ENCODE data around the gene ANKS1A. TPM values are rescaled to one million over a fixed set of nuclear protein-coding genes. Genes with fewer than 3 reads are reported as not detected.
"Not testable (repeated sequence)": the region's sequence is repeated elsewhere in the genome, so short reads cannot be mapped to it uniquely, and the experiment has no call there.

Gene ANKS1A
- polyA plus RNA-seq, 2 of the 4 experiments (the other 2 are of a cell fraction): 3.6 to 5.9 TPM

- FAIRE-seq (no peak), DNase-seq (ENCODE audit: low read depth in 1 of 2, low spot score in 1 of 2) (no peak), ATAC-seq (no peak)
- Histone ChIP-seq H3K4me2 (no peak overlapping the region), H3K27ac (no peak overlapping the region), H3K4me1 (no peaks in the 10 kb centered on the region), H3K9me3 (no peaks in the 10 kb centered on the region), H3K4me3 (no peak overlapping the region)
- 91% methylated on average over 1 of the region's 1 CpG for WGBS (ENCODE audit: missing lambda C conversion rate)
- TF ChIP-seq BCL3 (IDR thresholded peaks at IDR 0.05): no peak
- TF ChIP-seq TFCP2L1 (CRISPR knock-in tag; IDR thresholded peaks at IDR 0.05): no peak
- no peak for TF ChIP-seq CHD4 (IDR thresholded peaks at IDR 0.05; ENCODE audit: borderline replicate concordance)
- no peak for TF ChIP-seq BHLHE40 (IDR thresholded peaks at IDR 0.05; ENCODE audit: low read depth, low read length)
- no peak for TF ChIP-seq KDM1A (IDR thresholded peaks at IDR 0.05; ENCODE audit: low read depth)
- TF ChIP-seq RCOR1 (IDR thresholded peaks at IDR 0.05; ENCODE audit: low read depth, low read length): no peak
- no peak for TF ChIP-seq CBX8 (IDR thresholded peaks at IDR 0.05)
- no peak for TF ChIP-seq SREBF2 (IDR thresholded peaks at IDR 0.05)
- no peak for TF ChIP-seq RARB (CRISPR knock-in tag; IDR thresholded peaks at IDR 0.05)
- no peak for TF ChIP-seq ELK1 (IDR thresholded peaks at IDR 0.05; ENCODE audit: low read depth, low read length)
- no peak for TF ChIP-seq HOXB13 (CRISPR knock-in tag; IDR thresholded peaks at IDR 0.05; ENCODE audit: low read depth)
- no peak for TF ChIP-seq EHMT2 (IDR thresholded peaks at IDR 0.05; ENCODE audit: low read depth)
- TF ChIP-seq ESRRA (IDR thresholded peaks at IDR 0.05; ENCODE audit: borderline replicate concordance, low read length): no peak
- TF ChIP-seq PBX3 (IDR thresholded peaks at IDR 0.05): no peak
- TF ChIP-seq ZC3H11A (IDR thresholded peaks at IDR 0.05): no peak
- no peak for TF ChIP-seq RFX5 (IDR thresholded peaks at IDR 0.05)
- TF ChIP-seq JUN (IDR thresholded peaks at IDR 0.05): no peak
- TF ChIP-seq JUNB (IDR thresholded peaks at IDR 0.05): no peak
- ChIA-PET CTCF (interaction anchor here (0.5 kb wide), 1 partner anchor 26 kb away, joined by 3 read pairs; no protein-coding TSS in a partner anchor), POLR2A (interaction anchor here (0.5 kb wide), 1 partner anchor 13 kb away, joined by 3 read pairs; no protein-coding TSS in a partner anchor)
Measured at GRCh38 chr6:34877259-34877658, 11.8 kb upstream of the ANKS1A start.

- POLR2A ChIA-PET: no interaction called here
- WGBS (ENCODE audit: missing lambda C conversion rate): 76% methylated on average over 5 of the region's 5 CpGs
- ATAC-seq (no peak), DNase-seq (ENCODE audit: low read depth in 1 of 2, low spot score in 1 of 2) (no peak), FAIRE-seq (no peak)
- Histone ChIP-seq H3K27ac (no peak overlapping the region), H3K4me2 (no peak overlapping the region), H3K9me3 (no peaks in the 10 kb centered on the region), H3K4me1 (no peaks in the 10 kb centered on the region), H3K4me3 (no peak overlapping the region)
- CTCF ChIA-PET: no interaction called here
- no peak for TF ChIP-seq PHF8 (IDR thresholded peaks at IDR 0.05; ENCODE audit: borderline replicate concordance, low read depth)
- TF ChIP-seq HMGXB4 (CRISPR knock-in tag; IDR thresholded peaks at IDR 0.05; ENCODE audit: borderline replicate concordance): no peak
- no peak for TF ChIP-seq ESRRA (IDR thresholded peaks at IDR 0.05; ENCODE audit: borderline replicate concordance, low read length)
- TF ChIP-seq HOXB5 (CRISPR knock-in tag; IDR thresholded peaks at IDR 0.05): no peak
- no peak for TF ChIP-seq CHD2 (IDR thresholded peaks at IDR 0.05; ENCODE audit: low read length, partially characterized antibody)
- no peak for TF ChIP-seq BHLHE40 (IDR thresholded peaks at IDR 0.05; ENCODE audit: low read depth, low read length)
- no peak for TF ChIP-seq MAFK (IDR thresholded peaks at IDR 0.05; ENCODE audit: partially characterized antibody)
Measured at GRCh38 chr6:34877869-34878485, 11.1 kb upstream of the ANKS1A start.

GRCh38 chr6:34884073-34884472, 5.0 kb upstream of the ANKS1A start:
- H3K4me2 ChIP-seq; H3K27ac ChIP-seq; ATAC-seq; DNase-seq (ENCODE audit: low read depth in 1 of 2, low spot score in 1 of 2); CTCF ChIA-PET; FAIRE-seq; H3K9me3 ChIP-seq; H3K4me3 ChIP-seq; POLR2A ChIA-PET: not testable (repeated sequence)
- peaks cover 10% of the 10 kb centered on the region; the same call in 1 of the 3 replicates for H3K4me1 ChIP-seq
- 100% methylated on average over 1 of the region's 1 CpG for WGBS (ENCODE audit: missing lambda C conversion rate)

Data from A549 (cell line).